ENCODE measurements around the gene CRLF2.

GRCh38 chrX:1164322-1165288, 47.8 kb downstream of the CRLF2 start:
- TF ChIP-seq CTCF (IDR thresholded peaks at IDR 0.05) (no peak), BCL3 (IDR thresholded peaks at IDR 0.05) (no peak), HMGXB4 (CRISPR knock-in tag; IDR thresholded peaks at IDR 0.05; ENCODE audit: borderline replicate concordance) (no peak), ESRRA (IDR thresholded peaks at IDR 0.05; ENCODE audit: borderline replicate concordance, low read length) (no peak), KDM1A (IDR thresholded peaks at IDR 0.05; ENCODE audit: low read depth) (no peak), ZC3H11A (IDR thresholded peaks at IDR 0.05) (no peak), POLR2A (IDR thresholded peaks at IDR 0.05; ENCODE audit: low read length) (no peak), JUNB (IDR thresholded peaks at IDR 0.05) (no peak), MAFK (IDR thresholded peaks at IDR 0.05; ENCODE audit: partially characterized antibody) (no peak), RNF2 (IDR thresholded peaks at IDR 0.05; ENCODE audit: borderline replicate concordance, low read depth) (no peak)
